ENCODE measurements around the gene SGMS1. TPM values are rescaled to one million over a fixed set of nuclear protein-coding genes. Genes with fewer than 3 reads are reported as not detected.

SGMS1 gene
- total and polyA plus RNA-seq, 12 donors: 7.3 to 24.3 (median 17.1) TPM

DNA sequence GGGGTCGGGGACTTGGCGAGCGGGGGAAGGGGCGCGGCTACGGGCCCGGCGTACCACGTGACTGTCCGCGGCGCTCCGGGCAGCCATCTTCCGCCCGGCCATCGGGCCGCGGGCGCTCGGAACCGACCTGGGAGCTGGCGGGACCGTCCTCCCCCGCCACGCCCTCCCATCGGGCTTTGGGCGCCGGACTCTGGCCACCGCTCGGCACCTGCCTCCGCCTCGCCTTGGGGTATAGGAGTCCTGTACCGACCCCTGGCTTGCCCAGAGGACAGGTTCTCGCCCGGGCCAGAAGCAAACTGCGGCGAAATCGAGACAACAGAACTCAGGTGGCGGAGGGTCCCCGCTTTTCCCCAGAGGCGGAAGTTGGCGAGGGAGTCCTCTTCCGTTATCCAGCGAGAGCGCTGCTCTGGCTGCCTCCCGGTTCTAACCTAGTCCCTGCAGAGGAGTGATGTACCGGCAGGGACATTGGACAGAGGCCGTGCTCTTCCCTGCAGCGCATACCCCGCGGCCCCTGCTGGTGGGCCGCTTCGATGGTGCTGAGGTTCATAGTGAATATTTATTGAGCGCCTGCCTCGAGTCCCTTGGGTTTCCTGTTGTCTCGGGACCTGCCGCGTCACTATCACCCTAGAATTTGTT is 1.2 kb upstream of the SGMS1 start:
- Histone ChIP-seq H3K36me3 (peaks cover 0 to 17% (median 0%) of the 10 kb centered on the region in 9 donors), H3K4me3 (peak overlapping the region; percentile 45 to 99 (median 89)), H3K4me1 (peaks cover 0 to 31% (median 30%) of the 10 kb centered on the region in 9 donors), H3K27ac (peak overlapping the region; percentile 98 to 100 (median 99)), H3K27me3 (no peaks in the 10 kb centered on the region), H3K9me3 (no peaks in the 10 kb centered on the region)
- intact Hi-C loops (cut with DNase I): loop anchor here (1.0 to 10.0 kb wide), 16 partner anchors 48 to 333 kb away; no protein-coding TSS in a partner anchor
- WGBS, 2 donors: 0 to 1% methylated on average over 58 of the region's 58 CpGs
- ATAC-seq (peak; percentile 68 to 86 (median 75)), DNase-seq (peak; percentile 54 to 61)
- TF ChIP-seq, protein P1, sequence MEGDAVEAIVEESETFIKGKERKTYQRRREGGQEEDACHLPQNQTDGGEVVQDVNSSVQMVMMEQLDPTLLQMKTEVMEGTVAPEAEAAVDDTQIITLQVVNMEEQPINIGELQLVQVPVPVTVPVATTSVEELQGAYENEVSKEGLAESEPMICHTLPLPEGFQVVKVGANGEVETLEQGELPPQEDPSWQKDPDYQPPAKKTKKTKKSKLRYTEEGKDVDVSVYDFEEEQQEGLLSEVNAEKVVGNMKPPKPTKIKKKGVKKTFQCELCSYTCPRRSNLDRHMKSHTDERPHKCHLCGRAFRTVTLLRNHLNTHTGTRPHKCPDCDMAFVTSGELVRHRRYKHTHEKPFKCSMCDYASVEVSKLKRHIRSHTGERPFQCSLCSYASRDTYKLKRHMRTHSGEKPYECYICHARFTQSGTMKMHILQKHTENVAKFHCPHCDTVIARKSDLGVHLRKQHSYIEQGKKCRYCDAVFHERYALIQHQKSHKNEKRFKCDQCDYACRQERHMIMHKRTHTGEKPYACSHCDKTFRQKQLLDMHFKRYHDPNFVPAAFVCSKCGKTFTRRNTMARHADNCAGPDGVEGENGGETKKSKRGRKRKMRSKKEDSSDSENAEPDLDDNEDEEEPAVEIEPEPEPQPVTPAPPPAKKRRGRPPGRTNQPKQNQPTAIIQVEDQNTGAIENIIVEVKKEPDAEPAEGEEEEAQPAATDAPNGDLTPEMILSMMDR (IDR thresholded peaks at IDR 0.05): peak; percentile 21 to 76 (median 63)

DNA sequence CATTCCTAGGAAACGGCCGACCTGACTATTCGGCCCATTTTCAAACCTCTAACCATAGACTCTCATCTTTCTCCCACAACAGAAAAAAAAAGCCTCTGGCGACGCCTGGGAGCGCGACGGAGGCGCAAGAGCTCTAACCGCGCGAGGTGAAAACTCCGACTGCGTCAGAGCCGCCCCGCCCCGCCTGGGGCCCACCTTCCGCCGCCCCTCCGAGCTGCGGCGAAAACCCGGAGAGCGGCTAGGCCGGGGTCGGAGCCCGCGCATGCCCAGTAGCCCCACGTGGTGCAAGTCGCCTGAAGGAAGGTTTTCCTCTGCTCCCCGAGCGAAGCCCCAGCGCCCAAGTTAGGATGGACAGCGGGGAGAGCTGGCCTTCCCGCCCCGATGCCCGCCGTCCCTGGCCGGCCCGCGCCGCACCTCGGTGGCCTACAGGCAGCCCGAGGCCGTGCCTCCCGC is 683 bp upstream of the SGMS1 start:
- H3K27me3 ChIP-seq: no peaks in the 10 kb centered on the region
- H3K4me3 ChIP-seq: peak overlapping the region; percentile 45 to 99 (median 89)
- ATAC-seq (peak; percentile 83 to 93 (median 88)), DNase-seq (peak; percentile 97 to 98)
- 0 to 1% methylated on average over 46 of the region's 46 CpGs for WGBS, 2 donors
- intact Hi-C loops (cut with DNase I): loop anchor here (1.0 to 10.0 kb wide), 15 partner anchors 47 to 330 kb away; no protein-coding TSS in a partner anchor
- H3K27ac ChIP-seq: peak overlapping the region; percentile 98 to 100 (median 99)
- TF ChIP-seq, protein P1 (IDR thresholded peaks at IDR 0.05): no peak
- H3K36me3 ChIP-seq: peaks cover 0 to 12% (median 0%) of the 10 kb centered on the region in 9 donors
- no peaks in the 10 kb centered on the region for H3K9me3 ChIP-seq
- peaks cover 0 to 36% (median 35%) of the 10 kb centered on the region in 9 donors for H3K4me1 ChIP-seq

- DNase-seq (peak; percentile 44 to 57), ATAC-seq (peak; percentile 1 to 35 (median 6))
- Histone ChIP-seq H3K4me1 (peaks cover 0 to 45% (median 37%) of the 10 kb centered on the region in 9 donors), H3K27ac (peak overlapping the region; percentile 98 to 100 (median 99)), H3K4me3 (peak overlapping the region; percentile 45 to 99 (median 89)), H3K36me3 (peaks cover 0 to 10% (median 0%) of the 10 kb centered on the region in 9 donors), H3K27me3 (no peaks in the 10 kb centered on the region), H3K9me3 (no peaks in the 10 kb centered on the region)
- intact Hi-C loops (cut with DNase I): loop anchor here (5.0 to 10.0 kb wide), 11 partner anchors 46 to 328 kb away; no protein-coding TSS in a partner anchor
- WGBS, 2 donors: 0 to 1% methylated on average over 72 to 88 of the region's 88 CpGs
- TF ChIP-seq, protein P1 (IDR thresholded peaks at IDR 0.05): peak in 1 of 9 donors; percentile 7
Measured at GRCh38 chr10:50622706-50623662, 772 bp downstream of the SGMS1 start.

Measured in heart right ventricle (tissue), 16 donors.